ENCODE measurements around the gene CRYBG1.

CRYBG1 gene

GRCh38 chr6:106613590-106613989, 253.1 kb downstream of the CRYBG1 start:
- Histone ChIP-seq H3K4me1 (ENCODE audit: insufficient read depth, low read length) (peaks cover 16% of the 10 kb centered on the region; the same call in 1 of the 2 replicates), H3K9me3 (ENCODE audit: control insufficient read depth, insufficient read depth, low read length) (no peaks in the 10 kb centered on the region), H3K9ac (ENCODE audit: low read depth, low read length) (no peak overlapping the region), H3K36me3 (ENCODE audit: insufficient read depth, low read length) (no peaks in the 10 kb centered on the region)

GRCh38 chr6:106614166-106614565, 253.6 kb downstream of the CRYBG1 start:
- no peaks in the 10 kb centered on the region for H3K9me3 ChIP-seq (ENCODE audit: control insufficient read depth, insufficient read depth, low read length)
- H3K4me1 ChIP-seq (ENCODE audit: insufficient read depth, low read length): peaks cover 20% of the 10 kb centered on the region
- no peaks in the 10 kb centered on the region for H3K36me3 ChIP-seq (ENCODE audit: insufficient read depth, low read length)
- no peak overlapping the region for H3K9ac ChIP-seq (ENCODE audit: low read depth, low read length)

GRCh38 chr6:106614592-106615257, 254.2 kb downstream of the CRYBG1 start:
- Histone ChIP-seq H3K36me3 (ENCODE audit: insufficient read depth, low read length) (no peaks in the 10 kb centered on the region), H3K9ac (ENCODE audit: low read depth, low read length) (no peak overlapping the region)

GRCh38 chr6:106617302-106617701, 256.8 kb downstream of the CRYBG1 start:
- Histone ChIP-seq H3K4me1 (ENCODE audit: insufficient read depth, low read length) (peaks cover 26% of the 10 kb centered on the region), H3K36me3 (ENCODE audit: insufficient read depth, low read length) (no peaks in the 10 kb centered on the region), H3K9ac (ENCODE audit: low read depth, low read length) (no peak overlapping the region), H3K9me3 (ENCODE audit: control insufficient read depth, insufficient read depth, low read length) (no peaks in the 10 kb centered on the region)

More at GRCh38 chr6:106614592-106615257, 254.2 kb downstream of the CRYBG1 start:
- peaks cover 22% of the 10 kb centered on the region for H3K4me1 ChIP-seq (ENCODE audit: insufficient read depth, low read length)
- no peaks in the 10 kb centered on the region for H3K9me3 ChIP-seq (ENCODE audit: control insufficient read depth, insufficient read depth, low read length)

GRCh38 chr6:106617857-106618256, 257.3 kb downstream of the CRYBG1 start:
- H3K9me3 ChIP-seq (ENCODE audit: control insufficient read depth, insufficient read depth, low read length): no peaks in the 10 kb centered on the region

GRCh38 chr6:106618324-106618723, 257.8 kb downstream of the CRYBG1 start:
- Histone ChIP-seq H3K9ac (ENCODE audit: low read depth, low read length) (no peak overlapping the region), H3K9me3 (ENCODE audit: control insufficient read depth, insufficient read depth, low read length) (no peaks in the 10 kb centered on the region), H3K4me1 (ENCODE audit: insufficient read depth, low read length) (peaks cover 21% of the 10 kb centered on the region), H3K36me3 (ENCODE audit: insufficient read depth, low read length) (peaks cover 3% of the 10 kb centered on the region; the same call in 1 of the 2 replicates)

More at GRCh38 chr6:106617857-106618256, 257.3 kb downstream of the CRYBG1 start:
- peaks cover 26% of the 10 kb centered on the region for H3K4me1 ChIP-seq (ENCODE audit: insufficient read depth, low read length)
- peaks cover under 1% of the 10 kb centered on the region; the same call in 1 of the 2 replicates for H3K36me3 ChIP-seq (ENCODE audit: insufficient read depth, low read length)
- no peak overlapping the region for H3K9ac ChIP-seq (ENCODE audit: low read depth, low read length)

- Histone ChIP-seq H3K9ac (ENCODE audit: low read depth, low read length) (no peak overlapping the region), H3K9me3 (ENCODE audit: control insufficient read depth, insufficient read depth, low read length) (no peaks in the 10 kb centered on the region), H3K36me3 (ENCODE audit: insufficient read depth, low read length) (peaks cover 3% of the 10 kb centered on the region; the same call in 1 of the 2 replicates), H3K4me1 (ENCODE audit: insufficient read depth, low read length) (peaks cover 14% of the 10 kb centered on the region)
These were observed 258.7 kb downstream of the CRYBG1 start for GRCh38 chr6:106619223-106619622.

GRCh38 chr6:106620931-106621672, 260.6 kb downstream of the CRYBG1 start:
- H3K9ac ChIP-seq (ENCODE audit: low read depth, low read length): no peak overlapping the region
- H3K9me3 ChIP-seq (ENCODE audit: control insufficient read depth, insufficient read depth, low read length): no peaks in the 10 kb centered on the region
- H3K36me3 ChIP-seq (ENCODE audit: insufficient read depth, low read length): peaks cover 3% of the 10 kb centered on the region; the same call in 1 of the 2 replicates
- H3K4me1 ChIP-seq (ENCODE audit: insufficient read depth, low read length): peaks cover 10% of the 10 kb centered on the region
